ENCODE measurements around the gene SLC23A1.

GRCh38 chr5:139404484-139404840, 21.4 kb upstream of the SLC23A1 start:
- TF ChIP-seq, protein P1, sequence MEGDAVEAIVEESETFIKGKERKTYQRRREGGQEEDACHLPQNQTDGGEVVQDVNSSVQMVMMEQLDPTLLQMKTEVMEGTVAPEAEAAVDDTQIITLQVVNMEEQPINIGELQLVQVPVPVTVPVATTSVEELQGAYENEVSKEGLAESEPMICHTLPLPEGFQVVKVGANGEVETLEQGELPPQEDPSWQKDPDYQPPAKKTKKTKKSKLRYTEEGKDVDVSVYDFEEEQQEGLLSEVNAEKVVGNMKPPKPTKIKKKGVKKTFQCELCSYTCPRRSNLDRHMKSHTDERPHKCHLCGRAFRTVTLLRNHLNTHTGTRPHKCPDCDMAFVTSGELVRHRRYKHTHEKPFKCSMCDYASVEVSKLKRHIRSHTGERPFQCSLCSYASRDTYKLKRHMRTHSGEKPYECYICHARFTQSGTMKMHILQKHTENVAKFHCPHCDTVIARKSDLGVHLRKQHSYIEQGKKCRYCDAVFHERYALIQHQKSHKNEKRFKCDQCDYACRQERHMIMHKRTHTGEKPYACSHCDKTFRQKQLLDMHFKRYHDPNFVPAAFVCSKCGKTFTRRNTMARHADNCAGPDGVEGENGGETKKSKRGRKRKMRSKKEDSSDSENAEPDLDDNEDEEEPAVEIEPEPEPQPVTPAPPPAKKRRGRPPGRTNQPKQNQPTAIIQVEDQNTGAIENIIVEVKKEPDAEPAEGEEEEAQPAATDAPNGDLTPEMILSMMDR (IDR thresholded peaks at IDR 0.05) = no peak
- TF ChIP-seq POLR2AphosphoS5 (IDR thresholded peaks at IDR 0.05) = no peak
- TF ChIP-seq POLR2A (IDR thresholded peaks at IDR 0.05) = no peak
- no peak for TF ChIP-seq EP300 (IDR thresholded peaks at IDR 0.05)
